HCT116 (cell line): ENCODE data around the gene DENND5B. TPM values are rescaled to one million over a fixed set of nuclear protein-coding genes. Genes with fewer than 3 reads are reported as not detected.

Experiments
- ATAC-seq: fragments of 200-7000 bp; cut with Tn5 transposase; 2 replicates; pipeline ENCODE4 v1.9.1; 2020; ENCODE audit warnings: mild to moderate bottlenecking, moderate library complexity
- BruUV-seq: library from RNA; stranded (reverse); fragments of 400-500 nt; replicated peaks from 2 replicates; lab custom pipeline; 2021; lab: Mats Ljungman, UMichigan
- CTCF ChIA-PET: fragments of 300-600 bp; sonication (Branson Sonifier 250); formaldehyde crosslinking; loops from one replicate; lab custom pipeline; 2021; ENCODE audit warnings: antibody characterized with exemption; lab: Charles Lee
- POLR2A ChIA-PET: fragments of 300-600, 350-600 bp; sonication (Branson Sonifier 250); formaldehyde crosslinking; loops from one replicate; lab custom pipeline; 2021; ENCODE audit warnings: antibody characterized with exemption; lab: Charles Lee
- RAD21 ChIA-PET, 2 experiments: fragments of 300-600 bp; sonication (Branson Sonifier 250); formaldehyde crosslinking; loops; one replicate each; lab custom pipeline; 2023; ENCODE audit warnings: low total read pairs in 2 of 2; ENCODE audit not compliant: uncharacterized antibody in 2 of 2, unreplicated experiment in 2 of 2, low non-redundant PET in 1 of 2; lab: Charles Lee
- DNase-seq: peaks from one replicate; pipeline ENCODE4 v3.0.0-alpha.2; 2010; ENCODE audit warnings: low read depth, low spot score
- H2AFZ ChIP-seq: fragments of 200-600 bp; shearing (Covaris generic), sonication (generic); 2 replicates; pipeline ENCODE4 v1.6.1; 2017; ENCODE audit warnings: low read depth, mixed run types, mixed read lengths, antibody characterized with exemption, low read length; ENCODE audit not compliant: poor library complexity, severe bottlenecking
- H3K27ac ChIP-seq: 2 replicates; pipeline ENCODE4 v1.5.1; 2012; ENCODE audit warnings: low read depth, low read length
- H3K27me3 ChIP-seq: fragments of 200-600 bp; sonication (generic); 2 replicates; pipeline ENCODE4 v1.6.1; 2016; ENCODE audit warnings: mixed run types, low read length, mixed read lengths; ENCODE audit not compliant: insufficient read depth
- H3K36me3 ChIP-seq, 2 experiments: fragments of 200-500 bp in 1 of 2; fragments of 200-600 bp in 1 of 2; sonication (Bioruptor generic) in 1 of 2; sonication (generic) in 1 of 2; 2 replicates each; pipeline versions ENCODE4 v1.5.1 to v1.6.1; 2014 to 2016; ENCODE audit warnings: low read length in 2 of 2, inconsistent platforms in 1 of 2, mixed read lengths in 1 of 2, mixed run types in 1 of 2; ENCODE audit not compliant: insufficient read depth in 2 of 2, control insufficient read depth in 1 of 2
- H3K4me1 ChIP-seq, 2 experiments: fragments of 200-600 bp in 1 of 2; sonication (generic) in 1 of 2; 2 replicates each; pipeline versions ENCODE4 v1.5.1 to v1.6.1; 2012 to 2017; ENCODE audit warnings: low read length in 2 of 2, inconsistent platforms in 1 of 2, mild to moderate bottlenecking in 1 of 2, mixed read lengths in 1 of 2, mixed run types in 1 of 2, moderate library complexity in 1 of 2; ENCODE audit not compliant: insufficient read depth in 2 of 2, control insufficient read depth in 1 of 2
- H3K4me2 ChIP-seq: fragments of 200-600 bp; sonication (generic); 2 replicates; pipeline ENCODE4 v1.6.1; 2017; ENCODE audit warnings: mixed run types, low read length, mixed read lengths
- H3K4me3 ChIP-seq, 2 experiments: fragments of 200-600 bp in 1 of 2; sonication (generic) in 1 of 2; replicated peaks in 1 of 2; 2 replicates each; pipeline ENCODE4 v1.5.1; 2011 to 2016; ENCODE audit warnings: low read length in 2 of 2, control low read depth in 1 of 2, low read depth in 1 of 2, mild to moderate bottlenecking in 1 of 2, mixed read lengths in 1 of 2, mixed run types in 1 of 2
- H3K79me2 ChIP-seq: fragments of 200-600 bp; sonication (generic); 2 replicates; pipeline ENCODE4 v1.6.1; 2017; ENCODE audit warnings: mild to moderate bottlenecking, mixed run types, low read length, moderate library complexity, mixed read lengths; ENCODE audit not compliant: insufficient read depth
- H3K9ac ChIP-seq: fragments of 200-600 bp; sonication (generic); 2 replicates; pipeline ENCODE4 v1.6.1; 2016; ENCODE audit warnings: low read length, mixed read lengths
- H3K9me2 ChIP-seq: fragments of 200-600 bp; sonication (generic), shearing (Covaris generic); 2 replicates; pipeline ENCODE4 v1.6.1; 2017; ENCODE audit warnings: mixed run types, mild to moderate bottlenecking, moderate library complexity; ENCODE audit not compliant: insufficient read depth
- H3K9me3 ChIP-seq, 2 experiments: fragments of 200-500 bp in 1 of 2; fragments of 200-600 bp in 1 of 2; sonication (Bioruptor generic) in 1 of 2; sonication (generic) in 1 of 2; 2 replicates each; pipeline ENCODE4 v1.6.1; 2014 to 2017; ENCODE audit warnings: low read length in 2 of 2, mixed read lengths in 2 of 2, inconsistent platforms in 1 of 2, low read depth in 1 of 2, mild to moderate bottlenecking in 1 of 2, mixed run types in 1 of 2, moderate library complexity in 1 of 2; ENCODE audit not compliant: control insufficient read depth in 1 of 2, insufficient read depth in 1 of 2
- H4K20me1 ChIP-seq: fragments of 200-600 bp; sonication (generic), shearing (Covaris generic); 2 replicates; pipeline ENCODE4 v1.6.1; 2017; ENCODE audit warnings: mixed run types, mild to moderate bottlenecking, moderate library complexity; ENCODE audit not compliant: insufficient read depth
- CTCF ChIP-seq, 3 experiments: fragments of 200-600 bp in 1 of 3; sonication (generic) in 1 of 3; IDR thresholded peaks in 2 of 3; conservative IDR thresholded peaks in 1 of 3; 2 replicates each; pipeline ENCODE4 v1.5.1; 2012 to 2017; ENCODE audit warnings: low read depth in 2 of 3, low read length in 2 of 3, antibody characterized with exemption in 1 of 3, borderline replicate concordance in 1 of 3, control low read depth in 1 of 3, mild to moderate bottlenecking in 1 of 3, mixed read lengths in 1 of 3, mixed run types in 1 of 3, moderate library complexity in 1 of 3; ENCODE audit not compliant: insufficient read depth in 1 of 3
- EGR1 ChIP-seq: IDR thresholded peaks from 2 replicates; pipeline ENCODE4 v1.6.1; 2012; ENCODE audit warnings: low read depth
- FOSL1 ChIP-seq: IDR thresholded peaks from 2 replicates; pipeline ENCODE4 v1.6.1; 2012; ENCODE audit warnings: low read depth
- MAX ChIP-seq: IDR thresholded peaks from 2 replicates; pipeline ENCODE4 v1.6.1; 2012
- SP1 ChIP-seq: IDR thresholded peaks from 2 replicates; pipeline ENCODE4 v1.6.1; 2012; ENCODE audit warnings: low read depth
- SRF ChIP-seq: IDR thresholded peaks from 2 replicates; pipeline ENCODE4 v1.6.1; 2012; ENCODE audit warnings: low read depth
- TCF7L2 ChIP-seq: IDR thresholded peaks from 2 replicates; pipeline ENCODE4 v1.7.0; 2011; ENCODE audit warnings: borderline replicate concordance, inconsistent platforms; ENCODE audit not compliant: insufficient read depth, insufficient read length; ENCODE audit errors: extremely low read depth
- ZNF274 ChIP-seq: fragments of 200-500 bp; sonication (Bioruptor generic); IDR thresholded peaks from 2 replicates; pipeline ENCODE4 v1.6.1; 2014; ENCODE audit warnings: mild to moderate bottlenecking, low read depth, low read length, inconsistent platforms
- intact Hi-C: fragments of 100-400 bp; cut with micrococcal nuclease; formaldehyde crosslinking; loops from 2 replicates; pipeline ENCODE4 v1.10.0; 2022
- total RNA-seq: library from RNA; stranded (reverse); gene quantifications from one replicate; pipeline ENCODE4 v1.2.1, GENCODE V29; 2021; ENCODE audit not compliant: unreplicated experiment
- TF ChIP-seq, protein P1 (sequence below): IDR thresholded peaks from 2 replicates; pipeline ENCODE4 v1.6.1; 2012; ENCODE audit warnings: low read depth

Gene DENND5B
- total RNA-seq, 1 experiment from 2014 or later: 19.2 TPM

DNA sequence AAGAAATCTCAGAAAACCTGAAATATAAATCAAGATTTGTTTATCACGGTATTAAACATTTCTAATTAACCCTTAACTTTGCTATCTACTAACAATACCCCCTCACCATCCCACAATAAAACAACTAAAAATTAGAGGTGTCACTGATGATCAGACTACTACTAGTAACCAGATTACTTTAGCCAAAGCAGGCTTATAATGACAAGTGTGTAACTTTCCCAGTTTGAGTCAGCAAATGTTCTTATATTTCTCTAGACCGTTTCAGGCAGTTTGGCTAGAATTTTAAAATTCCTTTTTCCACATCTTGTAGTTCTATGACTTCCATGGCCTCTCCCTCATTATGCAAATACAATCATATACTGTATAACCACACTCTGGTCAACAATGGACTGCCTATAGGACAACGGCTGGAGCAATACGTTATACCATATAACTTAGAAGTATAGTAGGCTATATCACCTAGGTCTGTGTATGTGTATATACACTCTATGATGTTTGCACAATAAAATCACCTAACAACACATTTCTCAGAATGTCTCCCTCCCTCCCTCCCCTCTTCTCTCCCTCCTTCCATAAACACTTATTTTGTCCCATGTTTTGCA, 102.1 kb downstream of the DENND5B start:
- no TSS peak for BruUV-seq
- CTCF ChIA-PET: no interaction called here
- Histone ChIP-seq H3K9me2 (no peaks in the 10 kb centered on the region), H3K79me2 (no peaks in the 10 kb centered on the region), H3K9me3 (no peaks in the 10 kb centered on the region), H4K20me1 (no peaks in the 10 kb centered on the region), H3K9ac (no peak overlapping the region), H2AFZ (no peak overlapping the region), H3K4me2 (no peak overlapping the region), H3K4me3 (no peak overlapping the region), H3K27me3 (no peaks in the 10 kb centered on the region), H3K36me3 (no peaks in the 10 kb centered on the region), H3K4me1 (peaks cover 67 to 83% of the 10 kb centered on the region in 2 experiments), H3K27ac (no peak overlapping the region)
- no peak for DNase-seq
- intact Hi-C loops: no loop called here
- no peak for ATAC-seq
- TF ChIP-seq CTCF (IDR thresholded peaks at IDR 0.05 in 2 of 3, conservative IDR thresholded peaks at IDR 0.05 in 1 of 3; ENCODE audit: borderline replicate concordance in 1 of 3, insufficient read depth in 1 of 3, low read depth in 2 of 3, low read length in 2 of 3): no peak
- no peak for TF ChIP-seq MAX
- no peak for TF ChIP-seq ZNF274
- TF ChIP-seq, protein P1, sequence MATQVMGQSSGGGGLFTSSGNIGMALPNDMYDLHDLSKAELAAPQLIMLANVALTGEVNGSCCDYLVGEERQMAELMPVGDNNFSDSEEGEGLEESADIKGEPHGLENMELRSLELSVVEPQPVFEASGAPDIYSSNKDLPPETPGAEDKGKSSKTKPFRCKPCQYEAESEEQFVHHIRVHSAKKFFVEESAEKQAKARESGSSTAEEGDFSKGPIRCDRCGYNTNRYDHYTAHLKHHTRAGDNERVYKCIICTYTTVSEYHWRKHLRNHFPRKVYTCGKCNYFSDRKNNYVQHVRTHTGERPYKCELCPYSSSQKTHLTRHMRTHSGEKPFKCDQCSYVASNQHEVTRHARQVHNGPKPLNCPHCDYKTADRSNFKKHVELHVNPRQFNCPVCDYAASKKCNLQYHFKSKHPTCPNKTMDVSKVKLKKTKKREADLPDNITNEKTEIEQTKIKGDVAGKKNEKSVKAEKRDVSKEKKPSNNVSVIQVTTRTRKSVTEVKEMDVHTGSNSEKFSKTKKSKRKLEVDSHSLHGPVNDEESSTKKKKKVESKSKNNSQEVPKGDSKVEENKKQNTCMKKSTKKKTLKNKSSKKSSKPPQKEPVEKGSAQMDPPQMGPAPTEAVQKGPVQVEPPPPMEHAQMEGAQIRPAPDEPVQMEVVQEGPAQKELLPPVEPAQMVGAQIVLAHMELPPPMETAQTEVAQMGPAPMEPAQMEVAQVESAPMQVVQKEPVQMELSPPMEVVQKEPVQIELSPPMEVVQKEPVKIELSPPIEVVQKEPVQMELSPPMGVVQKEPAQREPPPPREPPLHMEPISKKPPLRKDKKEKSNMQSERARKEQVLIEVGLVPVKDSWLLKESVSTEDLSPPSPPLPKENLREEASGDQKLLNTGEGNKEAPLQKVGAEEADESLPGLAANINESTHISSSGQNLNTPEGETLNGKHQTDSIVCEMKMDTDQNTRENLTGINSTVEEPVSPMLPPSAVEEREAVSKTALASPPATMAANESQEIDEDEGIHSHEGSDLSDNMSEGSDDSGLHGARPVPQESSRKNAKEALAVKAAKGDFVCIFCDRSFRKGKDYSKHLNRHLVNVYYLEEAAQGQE: no peak
- TF ChIP-seq EGR1: no peak
- no peak for TF ChIP-seq SRF
- no peak for TF ChIP-seq FOSL1
- TF ChIP-seq TCF7L2: no peak
- TF ChIP-seq SP1: no peak
- RAD21 ChIA-PET: no interaction called here
- POLR2A ChIA-PET: no interaction called here
